ENCODE measurements around the gene MIDN.

Gene MIDN

DNA sequence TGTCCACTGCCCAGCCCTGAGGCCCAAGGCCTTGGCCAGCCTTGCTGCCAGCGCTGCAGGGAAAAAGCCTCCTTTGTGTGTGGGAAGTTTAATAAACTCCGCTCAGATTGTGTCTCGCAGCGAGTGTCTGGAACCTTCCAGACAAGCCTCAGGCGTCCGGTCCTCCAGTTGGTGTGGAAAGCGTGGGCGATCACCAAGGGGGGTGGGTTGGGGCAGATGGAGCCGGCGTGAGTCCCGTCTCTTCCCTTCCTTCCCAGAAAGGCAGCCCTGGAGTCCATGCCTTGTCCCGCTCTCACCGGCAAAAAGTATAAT lies 38.2 kb upstream of the MIDN start:
- TF ChIP-seq, protein P1, sequence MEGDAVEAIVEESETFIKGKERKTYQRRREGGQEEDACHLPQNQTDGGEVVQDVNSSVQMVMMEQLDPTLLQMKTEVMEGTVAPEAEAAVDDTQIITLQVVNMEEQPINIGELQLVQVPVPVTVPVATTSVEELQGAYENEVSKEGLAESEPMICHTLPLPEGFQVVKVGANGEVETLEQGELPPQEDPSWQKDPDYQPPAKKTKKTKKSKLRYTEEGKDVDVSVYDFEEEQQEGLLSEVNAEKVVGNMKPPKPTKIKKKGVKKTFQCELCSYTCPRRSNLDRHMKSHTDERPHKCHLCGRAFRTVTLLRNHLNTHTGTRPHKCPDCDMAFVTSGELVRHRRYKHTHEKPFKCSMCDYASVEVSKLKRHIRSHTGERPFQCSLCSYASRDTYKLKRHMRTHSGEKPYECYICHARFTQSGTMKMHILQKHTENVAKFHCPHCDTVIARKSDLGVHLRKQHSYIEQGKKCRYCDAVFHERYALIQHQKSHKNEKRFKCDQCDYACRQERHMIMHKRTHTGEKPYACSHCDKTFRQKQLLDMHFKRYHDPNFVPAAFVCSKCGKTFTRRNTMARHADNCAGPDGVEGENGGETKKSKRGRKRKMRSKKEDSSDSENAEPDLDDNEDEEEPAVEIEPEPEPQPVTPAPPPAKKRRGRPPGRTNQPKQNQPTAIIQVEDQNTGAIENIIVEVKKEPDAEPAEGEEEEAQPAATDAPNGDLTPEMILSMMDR (IDR thresholded peaks at IDR 0.05; ENCODE audit: low read depth, low read length, missing control alignments), result no peak
- no peak overlapping the region for H3K4me3 ChIP-seq (ENCODE audit: low read depth, low read length)
- in situ Hi-C loops (cut with HindIII; ENCODE audit: low sequenced_read_pairs), result no loop called here

DNA sequence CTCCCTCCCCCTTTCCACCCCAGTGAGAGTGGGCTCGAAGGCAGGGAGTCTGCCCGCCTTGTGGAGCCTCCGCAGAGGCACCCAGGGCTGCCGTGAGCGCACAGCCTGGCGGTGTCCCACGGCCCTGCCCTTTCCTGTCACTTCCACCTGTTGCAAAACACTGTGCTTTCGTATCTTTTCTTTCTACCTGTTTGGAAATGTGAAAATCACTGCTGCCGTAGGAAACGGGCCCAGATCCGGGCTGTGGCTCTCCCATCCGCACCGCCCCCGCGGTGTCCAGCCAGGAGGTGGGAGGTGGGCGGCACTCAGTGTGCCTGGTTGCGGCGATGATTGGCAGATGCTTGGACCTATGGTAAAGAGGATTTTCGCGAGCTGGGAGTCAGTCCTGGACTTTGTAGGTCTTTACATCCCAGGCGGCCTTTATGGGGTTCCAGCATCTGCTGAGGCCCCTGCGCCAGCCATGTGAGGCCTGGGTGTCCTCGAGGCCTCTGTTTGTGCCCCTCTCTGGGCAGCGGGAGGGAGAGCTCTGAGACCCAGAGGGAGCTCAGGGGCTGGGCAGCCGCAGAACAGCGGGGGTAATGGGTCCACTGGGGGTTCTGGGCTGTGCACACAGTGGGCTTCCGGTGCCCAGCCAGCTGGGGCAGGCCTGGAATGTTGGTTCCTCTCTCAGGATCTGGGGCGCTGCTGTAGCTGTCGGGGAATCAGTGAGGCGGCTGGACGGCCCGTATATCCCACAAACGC lies 36.7 kb upstream of the MIDN start:
- in situ Hi-C loops (cut with HindIII; ENCODE audit: low sequenced_read_pairs), result no loop called here
- no peak overlapping the region for H3K4me3 ChIP-seq (ENCODE audit: low read depth, low read length)
- DNase-seq (ENCODE audit: low read depth), result no peak
- TF ChIP-seq, protein P1 (IDR thresholded peaks at IDR 0.05; ENCODE audit: low read depth, low read length, missing control alignments), result no peak

More for the DNA sequence above, 38.2 kb upstream of the MIDN start:
- no peak for DNase-seq (ENCODE audit: low read depth)

DNA sequence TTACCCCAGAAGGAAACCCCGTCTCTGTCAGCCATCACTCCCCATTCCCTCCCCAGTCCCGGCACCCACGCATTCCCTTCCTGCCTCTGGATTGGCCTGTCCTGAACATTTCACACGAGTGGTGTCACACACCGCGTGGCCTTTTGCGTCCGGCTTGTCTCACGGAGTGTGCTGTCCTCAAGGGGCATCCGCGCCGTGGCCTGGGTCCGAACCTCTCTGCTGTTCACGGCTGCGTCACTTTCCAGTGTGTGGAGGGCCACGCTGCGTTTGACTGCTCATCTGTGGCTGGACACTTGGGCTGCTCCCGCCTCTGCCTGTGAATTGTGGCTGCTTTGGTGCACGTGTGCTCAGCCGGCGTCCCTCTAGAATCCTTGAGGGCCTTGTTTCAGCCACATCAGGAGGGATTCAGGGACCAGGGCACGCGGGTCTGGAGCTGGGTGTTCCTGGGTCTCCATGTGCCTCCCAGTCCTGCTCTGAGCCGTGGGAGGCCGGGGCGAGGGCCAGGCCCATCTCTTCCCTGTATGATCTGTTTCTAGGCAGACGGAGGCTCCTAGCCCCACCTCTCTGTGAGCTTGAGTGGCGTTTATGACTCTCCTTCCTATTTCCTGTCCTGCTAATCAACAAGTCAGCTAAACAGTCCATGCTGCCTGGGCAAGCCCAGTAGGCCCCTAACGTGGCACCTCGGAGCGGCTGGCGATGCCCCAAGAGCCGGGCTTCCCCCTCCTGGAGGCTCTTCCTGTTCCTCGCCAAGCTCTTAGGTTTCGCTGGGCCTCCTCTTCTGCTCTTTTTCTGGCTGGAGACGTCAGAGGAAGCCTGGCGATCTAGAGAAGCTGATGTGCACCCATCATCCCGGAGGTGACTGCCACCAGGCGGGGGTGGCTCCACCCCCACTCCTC lies 34.7 kb upstream of the MIDN start:
- TF ChIP-seq, protein P1 (IDR thresholded peaks at IDR 0.05; ENCODE audit: low read depth, low read length, missing control alignments), result no peak
- no peak overlapping the region for H3K4me3 ChIP-seq (ENCODE audit: low read depth, low read length)
- DNase-seq (ENCODE audit: low read depth), result no peak
- in situ Hi-C loops (cut with HindIII; ENCODE audit: low sequenced_read_pairs), result no loop called here

DNA sequence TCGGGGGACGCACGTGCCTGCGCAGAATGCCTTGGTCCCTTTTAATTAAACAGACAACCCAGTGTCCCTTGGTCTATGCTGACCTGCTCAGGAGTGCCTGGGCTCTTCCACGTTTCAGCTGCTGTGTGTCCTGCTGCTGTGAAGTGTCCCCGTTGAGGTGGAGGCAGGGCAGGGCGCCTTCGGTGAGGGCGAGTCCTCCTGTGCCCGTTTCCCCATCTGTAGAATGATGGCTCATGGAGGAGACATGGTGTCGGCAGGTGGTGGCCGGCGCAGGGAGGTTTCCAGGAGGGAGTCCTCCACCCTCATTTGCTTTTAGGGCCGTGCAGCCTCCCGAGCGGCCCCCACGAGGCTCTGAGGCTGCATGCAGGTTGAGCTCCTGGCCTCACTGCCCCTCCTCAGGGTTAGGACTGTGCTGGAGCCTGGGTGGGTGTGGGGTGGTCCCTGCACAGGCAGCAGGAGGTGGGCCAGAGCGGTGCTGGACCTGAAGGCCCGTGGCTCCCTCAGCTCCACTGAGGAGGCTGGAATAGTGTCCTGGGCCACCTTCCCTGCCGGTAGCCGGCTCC lies 34.0 kb upstream of the MIDN start:
- DNase-seq (ENCODE audit: low read depth), result no peak
- TF ChIP-seq, protein P1 (IDR thresholded peaks at IDR 0.05; ENCODE audit: low read depth, low read length, missing control alignments), result no peak
- in situ Hi-C loops (cut with HindIII; ENCODE audit: low sequenced_read_pairs), result no loop called here

DNA sequence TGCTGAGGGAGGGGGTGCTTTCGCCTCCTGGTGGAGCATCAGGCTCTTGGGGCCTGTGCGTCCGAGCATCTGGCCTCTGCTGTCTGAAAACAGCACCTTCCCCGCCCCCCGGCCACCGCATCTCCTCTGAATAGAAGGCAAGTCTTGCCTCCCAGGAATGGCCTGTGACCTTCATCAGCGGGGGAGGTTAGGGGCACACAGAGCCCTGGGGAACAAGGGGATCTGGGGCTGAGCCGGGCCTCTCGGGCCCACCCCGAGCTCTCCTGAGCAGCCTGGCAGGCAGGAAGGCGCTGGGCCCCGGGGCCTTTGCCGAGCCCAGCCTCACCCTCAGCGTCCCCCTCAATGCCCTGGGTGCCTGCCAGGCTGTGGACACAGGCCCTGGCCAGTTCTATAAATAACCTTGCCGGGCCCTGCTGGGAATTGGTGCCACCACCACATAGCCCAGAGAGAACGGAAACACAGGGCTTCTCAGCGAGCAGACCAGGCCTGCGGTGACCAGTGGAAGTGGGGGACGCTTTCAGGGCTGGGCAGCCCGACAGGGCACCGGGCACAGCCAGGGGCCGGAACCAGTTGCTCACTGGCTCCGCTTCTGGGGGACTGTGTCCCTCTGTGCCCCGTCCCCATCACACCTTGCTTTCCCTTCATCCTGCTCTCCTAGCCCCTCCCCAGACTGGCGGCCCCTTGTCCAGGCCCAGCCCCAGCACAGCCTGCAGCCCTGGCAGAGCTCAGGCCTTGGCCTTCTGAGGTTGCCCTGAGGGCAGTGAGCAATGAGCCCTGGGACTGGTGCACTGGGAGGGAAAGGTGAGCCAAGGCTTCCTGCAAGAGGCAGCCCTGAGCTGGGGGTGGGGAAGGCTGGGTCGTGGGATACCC lies 33.3 kb upstream of the MIDN start:
- in situ Hi-C loops (cut with HindIII; ENCODE audit: low sequenced_read_pairs), result no loop called here
- TF ChIP-seq, protein P1 (IDR thresholded peaks at IDR 0.05; ENCODE audit: low read depth, low read length, missing control alignments), result peak; percentile 22
- no peak for DNase-seq (ENCODE audit: low read depth)
- H3K4me3 ChIP-seq (ENCODE audit: low read depth, low read length), result no peak overlapping the region

More for the DNA sequence above, 34.0 kb upstream of the MIDN start:
- no peak overlapping the region for H3K4me3 ChIP-seq (ENCODE audit: low read depth, low read length)

DNA sequence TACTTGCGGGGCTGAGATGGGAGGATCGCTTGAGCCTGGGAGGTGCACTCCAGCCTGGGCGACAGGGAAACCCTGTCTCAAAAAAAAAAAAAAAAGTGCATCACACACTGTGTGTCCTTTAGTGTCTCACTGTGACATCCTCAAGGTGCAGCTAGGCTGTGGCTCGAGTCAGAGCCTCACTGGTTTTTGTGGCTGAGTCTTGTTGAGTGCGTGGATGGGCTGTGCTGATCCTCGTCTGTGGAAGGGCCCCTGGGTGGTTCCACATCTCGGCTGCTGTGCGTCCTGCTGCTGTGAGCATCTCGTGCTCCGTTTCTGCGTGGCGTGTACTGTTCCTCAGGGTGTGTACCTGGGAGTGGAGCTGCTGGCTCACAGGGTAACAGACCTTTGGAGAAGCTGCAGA lies 31.6 kb upstream of the MIDN start:
- in situ Hi-C loops (cut with HindIII; ENCODE audit: low sequenced_read_pairs), result no loop called here
- no peak for DNase-seq (ENCODE audit: low read depth)
- H3K4me3 ChIP-seq (ENCODE audit: low read depth, low read length), result no peak overlapping the region
- TF ChIP-seq, protein P1 (IDR thresholded peaks at IDR 0.05; ENCODE audit: low read depth, low read length, missing control alignments), result no peak

Measured in astrocyte of the cerebellum (primary cell).